ENCODE results near the gene USP48. TPM values are rescaled to one million over a fixed set of nuclear protein-coding genes. Genes with fewer than 3 reads are reported as not detected.
A peak's percentile ranks its signal among the peaks of the same experiment; 100 is the strongest.
"Not testable (repeated sequence)": the region's sequence is repeated elsewhere in the genome, so short reads cannot be mapped to it uniquely, and the experiment has no call there.

Gene USP48
- total RNA-seq, 1 donor from 2014 or later, result 86.5 TPM

- H3K27ac Mint-ChIP-seq, result peak overlapping the region; percentile 92
- H3K4me3 Mint-ChIP-seq, result peak overlapping the region; percentile 52
- peaks cover 13% of the 10 kb centered on the region for H3K4me1 Mint-ChIP-seq
- no peak for DNase-seq (ENCODE audit: low spot score in 2 of 2, unreplicated experiment in 2 of 2)
- peaks cover 3% of the 10 kb centered on the region for H3K9me3 Mint-ChIP-seq
- H3K27me3 Mint-ChIP-seq (ENCODE audit: low read depth), result no peaks in the 10 kb centered on the region
- H3K36me3 Mint-ChIP-seq, result peaks cover 12% of the 10 kb centered on the region
- no peak for TF ChIP-seq CTCF (IDR thresholded peaks at IDR 0.05; ENCODE audit: unreplicated experiment)
Observed at GRCh38 chr1:21779613-21780521, 3.1 kb downstream of the USP48 start.

- no peak overlapping the region for H3K27ac Mint-ChIP-seq
- H3K27me3 Mint-ChIP-seq (ENCODE audit: low read depth), result no peaks in the 10 kb centered on the region
- H3K4me3 Mint-ChIP-seq, result no peak overlapping the region
- DNase-seq (ENCODE audit: low spot score in 2 of 2, unreplicated experiment in 2 of 2), result no peak
- no peak for TF ChIP-seq CTCF (IDR thresholded peaks at IDR 0.05; ENCODE audit: unreplicated experiment)
- H3K4me1 Mint-ChIP-seq, result peaks cover 13% of the 10 kb centered on the region
- peaks cover 3% of the 10 kb centered on the region for H3K9me3 Mint-ChIP-seq
- H3K36me3 Mint-ChIP-seq, result peaks cover 12% of the 10 kb centered on the region
Observed at GRCh38 chr1:21778405-21778727, 4.6 kb downstream of the USP48 start.

- Mint-ChIP-seq H3K4me1 (peaks cover 12% of the 10 kb centered on the region), H3K36me3 (peaks cover 12% of the 10 kb centered on the region)
- H3K9me3 Mint-ChIP-seq; H3K27me3 Mint-ChIP-seq (ENCODE audit: low read depth); H3K27ac Mint-ChIP-seq; H3K4me3 Mint-ChIP-seq; DNase-seq (ENCODE audit: low spot score in 2 of 2, unreplicated experiment in 2 of 2): not testable (repeated sequence)
Observed at GRCh38 chr1:21776925-21777324, 6.0 kb downstream of the USP48 start.

- H3K4me1 Mint-ChIP-seq, result peaks cover 10% of the 10 kb centered on the region
- H3K27ac Mint-ChIP-seq, result no peak overlapping the region
- H3K9me3 Mint-ChIP-seq, result peaks cover 3% of the 10 kb centered on the region
- H3K36me3 Mint-ChIP-seq, result peaks cover 12% of the 10 kb centered on the region
- DNase-seq (ENCODE audit: low spot score in 2 of 2, unreplicated experiment in 2 of 2), result no peak
- no peak for TF ChIP-seq CTCF (IDR thresholded peaks at IDR 0.05; ENCODE audit: unreplicated experiment)
- H3K27me3 Mint-ChIP-seq (ENCODE audit: low read depth), result no peaks in the 10 kb centered on the region
- no peak overlapping the region for H3K4me3 Mint-ChIP-seq
Observed at GRCh38 chr1:21775985-21776562, 6.9 kb downstream of the USP48 start.

- TF ChIP-seq CTCF (IDR thresholded peaks at IDR 0.05; ENCODE audit: unreplicated experiment), result no peak
Observed at GRCh38 chr1:21775550-21775914, 7.4 kb downstream of the USP48 start.

GRCh38 chr1:21774835-21775549 lies 8.0 kb downstream of the USP48 start:
- H3K27ac Mint-ChIP-seq, result no peak overlapping the region
- H3K36me3 Mint-ChIP-seq, result peaks cover 12% of the 10 kb centered on the region
- H3K9me3 Mint-ChIP-seq, result peaks cover 3% of the 10 kb centered on the region
- TF ChIP-seq CTCF (IDR thresholded peaks at IDR 0.05; ENCODE audit: unreplicated experiment), result no peak
- no peak for DNase-seq (ENCODE audit: low spot score in 2 of 2, unreplicated experiment in 2 of 2)
- H3K27me3 Mint-ChIP-seq (ENCODE audit: low read depth), result no peaks in the 10 kb centered on the region
- H3K4me3 Mint-ChIP-seq, result no peak overlapping the region
- H3K4me1 Mint-ChIP-seq, result peaks cover 4% of the 10 kb centered on the region

More at GRCh38 chr1:21775550-21775914, 7.4 kb downstream of the USP48 start:
- DNase-seq (ENCODE audit: low spot score in 2 of 2, unreplicated experiment in 2 of 2), result no peak
- Mint-ChIP-seq H3K9me3 (peaks cover 3% of the 10 kb centered on the region), H3K27me3 (ENCODE audit: low read depth) (no peaks in the 10 kb centered on the region), H3K36me3 (peaks cover 12% of the 10 kb centered on the region), H3K4me3 (no peak overlapping the region), H3K27ac (peak overlapping the region; percentile 59), H3K4me1 (peaks cover 10% of the 10 kb centered on the region)

All from mesothelial cell of epicardium (in vitro differentiated cells).